ENCODE measurements around the gene TGFBR3L. TPM values are rescaled to one million over a fixed set of nuclear protein-coding genes. Genes with fewer than 3 reads are reported as not detected.

Gene TGFBR3L
- total and polyA plus RNA-seq, 2 donors (not counting 3 experiments of a cell fraction or from before 2014, with no cell fraction given) = 0.35 TPM; not detected in 1

GRCh38 chr19:7947939-7948338, 33.3 kb downstream of the TGFBR3L start:
- CTCF ChIA-PET = no interaction called here

GRCh38 chr19:7953060-7953459, 38.4 kb downstream of the TGFBR3L start:
- H3K9me1 ChIP-seq (replicated peaks; ENCODE audit: control insufficient read depth, extremely low read depth, insufficient read depth, low read length) = no peaks in the 10 kb centered on the region
- POLR2A ChIA-PET = interaction anchor here (1.5 kb wide), 1 partner anchor 9 kb away, joined by 4 read pairs; no protein-coding TSS in a partner anchor
- H3K27ac ChIP-seq (ENCODE audit: insufficient read depth, low read depth, low read length) = no peak overlapping the region
- no peaks in the 10 kb centered on the region for H3K36me3 ChIP-seq (ENCODE audit: control insufficient read depth in 2 of 2, extremely low read depth in 1 of 2, insufficient read depth in 2 of 2, low read length in 2 of 2)
- peaks cover 5% of the 10 kb centered on the region for H3K4me1 ChIP-seq (ENCODE audit: control insufficient read depth, extremely low read depth, insufficient read depth, low read length)
- no peaks in the 10 kb centered on the region for H3K27me3 ChIP-seq (ENCODE audit: control insufficient read depth in 2 of 2, insufficient read depth in 2 of 2, low read length in 2 of 2)
- H4K20me1 ChIP-seq (replicated peaks; ENCODE audit: control insufficient read depth, extremely low read depth, insufficient read depth, low read length) = no peaks in the 10 kb centered on the region
- no peaks in the 10 kb centered on the region for H3K79me2 ChIP-seq (ENCODE audit: control insufficient read depth, insufficient read depth, low read length)
- no peaks in the 10 kb centered on the region for H3K9me3 ChIP-seq (replicated peaks; ENCODE audit: control insufficient read depth, insufficient read depth, low read length)
- no peak overlapping the region for H3K4me2 ChIP-seq (ENCODE audit: insufficient read depth, low read length)
- dilution Hi-C loops (cut with MboI; ENCODE audit: extremely low pct_ligation_motif_present, low sequenced_read_pairs) (no loop called here), intact Hi-C loops (cut with micrococcal nuclease) (no loop called here)
- H3K9ac ChIP-seq (replicated peaks; ENCODE audit: extremely low read depth, insufficient read depth, low read length) = no peak overlapping the region
- CTCF ChIA-PET = interaction anchor here (0.6 to 4.6 kb wide), 4 partner anchors 9 to 315 kb away, joined by 3 to 33 read pairs (median 6); partner anchors contain the start of gene TIMM44
- no TSS peak for BruUV-seq (replicated peaks)
- H2AFZ ChIP-seq (ENCODE audit: low read depth, low read length) = no peak overlapping the region
- no peak overlapping the region for H3K4me3 ChIP-seq (replicated peaks in 1 of 3; ENCODE audit: insufficient read depth in 1 of 3, low read depth in 1 of 3, low read length in 3 of 3)
- TF ChIP-seq CTCF (IDR thresholded peaks at IDR 0.05; ENCODE audit: extremely low read depth in 1 of 2, insufficient read depth in 1 of 2, low read depth in 1 of 2, low read length in 2 of 2) (no peak), GATA2 (IDR thresholded peaks at IDR 0.05; ENCODE audit: insufficient read depth, insufficient read length, low read depth, low read length) (no peak), EZH2 (IDR thresholded peaks at IDR 0.05; ENCODE audit: borderline replicate concordance, low read depth, low read length, severe bottlenecking) (no peak), MYC (IDR thresholded peaks at IDR 0.05; ENCODE audit: low read depth, low read length) (no peak), JUN (IDR thresholded peaks at IDR 0.05; ENCODE audit: borderline replicate concordance, insufficient read depth, insufficient read length, low read depth) (no peak), POLR2AphosphoS5 (IDR thresholded peaks at IDR 0.05; ENCODE audit: insufficient read depth, low read depth, low read length) (no peak), MAX (IDR thresholded peaks at IDR 0.05; ENCODE audit: insufficient read depth, insufficient read length) (no peak), FOS (IDR thresholded peaks at IDR 0.05; ENCODE audit: borderline replicate concordance, insufficient read depth, low read length) (no peak), POLR2A (IDR thresholded peaks at IDR 0.05; ENCODE audit: low read depth, low read length) (no peak)
- no peak for FAIRE-seq
- DNase-seq (ENCODE audit: low read depth, low spot score) = peak; percentile 27

More at GRCh38 chr19:7947939-7948338, 33.3 kb downstream of the TGFBR3L start:
- H3K4me1 ChIP-seq (ENCODE audit: control insufficient read depth, extremely low read depth, insufficient read depth, low read length) = peaks cover 8% of the 10 kb centered on the region
- BruUV-seq (replicated peaks) = no TSS peak
- POLR2A ChIA-PET = no interaction called here
- no peaks in the 10 kb centered on the region for H4K20me1 ChIP-seq (replicated peaks; ENCODE audit: control insufficient read depth, extremely low read depth, insufficient read depth, low read length)
- no peak overlapping the region for H3K27ac ChIP-seq (ENCODE audit: insufficient read depth, low read depth, low read length)
- intact Hi-C loops (cut with micrococcal nuclease) (no loop called here), dilution Hi-C loops (cut with MboI; ENCODE audit: extremely low pct_ligation_motif_present, low sequenced_read_pairs) (no loop called here)
- no peaks in the 10 kb centered on the region for H3K9me3 ChIP-seq (replicated peaks; ENCODE audit: control insufficient read depth, insufficient read depth, low read length)
- no peak overlapping the region for H3K9ac ChIP-seq (replicated peaks; ENCODE audit: extremely low read depth, insufficient read depth, low read length)
- no peak for FAIRE-seq
- H3K4me2 ChIP-seq (ENCODE audit: insufficient read depth, low read length) = no peak overlapping the region
- TF ChIP-seq EZH2 (IDR thresholded peaks at IDR 0.05; ENCODE audit: borderline replicate concordance, low read depth, low read length, severe bottlenecking) = no peak
- no peaks in the 10 kb centered on the region for H3K36me3 ChIP-seq (ENCODE audit: control insufficient read depth in 2 of 2, extremely low read depth in 1 of 2, insufficient read depth in 2 of 2, low read length in 2 of 2)
- H2AFZ ChIP-seq (ENCODE audit: low read depth, low read length) = no peak overlapping the region
- no peak for DNase-seq (ENCODE audit: low read depth, low spot score)
- peaks cover 4% of the 10 kb centered on the region for H3K79me2 ChIP-seq (ENCODE audit: control insufficient read depth, insufficient read depth, low read length)
- H3K4me3 ChIP-seq (replicated peaks in 1 of 3; ENCODE audit: insufficient read depth in 1 of 3, low read depth in 1 of 3, low read length in 3 of 3) = no peak overlapping the region
- no peaks in the 10 kb centered on the region for H3K27me3 ChIP-seq (ENCODE audit: control insufficient read depth in 2 of 2, insufficient read depth in 2 of 2, low read length in 2 of 2)
- H3K9me1 ChIP-seq (replicated peaks; ENCODE audit: control insufficient read depth, extremely low read depth, insufficient read depth, low read length) = no peaks in the 10 kb centered on the region
